Suprapubic skin (tissue), 4 donors: ENCODE results near the gene ZNF668. TPM values are rescaled to one million over a fixed set of nuclear protein-coding genes. Genes with fewer than 3 reads are reported as not detected.
A peak's percentile ranks its signal among the peaks of the same experiment; 100 is the strongest.

ENCODE experiments used
- DNase-seq, 2 donors: peaks; one replicate each; pipeline ENCODE4 v3.0.0-alpha.2; 2019; ENCODE audit warnings: low spot score in 2 of 2
- H3K27ac ChIP-seq: fragments of 200-600 bp; sonication (generic); one replicate; pipeline ENCODE4 v1.5.1; 2019
- H3K27me3 ChIP-seq: fragments of 200-600 bp; sonication (generic); one replicate; pipeline ENCODE4 v1.5.1; 2019
- H3K36me3 ChIP-seq: fragments of 200-600 bp; sonication (generic); one replicate; pipeline ENCODE4 v1.5.1; 2019
- H3K4me1 ChIP-seq: fragments of 200-600 bp; sonication (generic); one replicate; pipeline ENCODE4 v1.5.1; 2019
- H3K4me3 ChIP-seq: fragments of 200-600 bp; sonication (generic); one replicate; pipeline ENCODE4 v1.5.1; 2019; ENCODE audit warnings: mild to moderate bottlenecking
- H3K9me3 ChIP-seq: fragments of 200-600 bp; sonication (generic); one replicate; pipeline ENCODE4 v1.5.1; 2019
- EP300 ChIP-seq: sonication (generic); formaldehyde crosslinking; IDR thresholded peaks from one replicate; pipeline ENCODE4 v1.6.1; 2017; ENCODE audit warnings: antibody characterized with exemption
- POLR2A ChIP-seq, 2 donors: fragments of 450-650 bp; IDR thresholded peaks; one replicate each; pipeline ENCODE4 v1.6.1; 2017; ENCODE audit warnings: antibody characterized with exemption in 2 of 2, mild to moderate bottlenecking in 2 of 2, moderate library complexity in 2 of 2
- POLR2AphosphoS5 ChIP-seq, 3 donors: sonication (generic); formaldehyde crosslinking; IDR thresholded peaks; one replicate each; pipeline ENCODE4 v1.6.1; 2017; ENCODE audit warnings: antibody characterized with exemption in 3 of 3
- WGBS: methylation state at CpG from one replicate; pipeline ENCODE4 v1.1.5; 2018; 5-methylcytosine and 5-hydroxymethylcytosine counted together
- total RNA-seq, 4 donors: library from RNA; depleted of rRNA; stranded (reverse); fragments of >200 nt; gene quantifications; one replicate each; pipeline ENCODE4 v1.1.0, GENCODE V29; 2016
- TF ChIP-seq, protein P1 (sequence below), 2 donors: fragments of 200-600 bp in 1 of 2; fragments of 450-650 bp in 1 of 2; sonication (generic) in 1 of 2; IDR thresholded peaks; one replicate each; pipeline ENCODE4 v1.5.1; 2016 to 2019; ENCODE audit warnings: antibody characterized with exemption in 2 of 2, mild to moderate bottlenecking in 1 of 2, moderate library complexity in 1 of 2

ZNF668 gene
- total RNA-seq, 4 donors from 2014 or later, result 9.0 to 15.9 (median 12.6) TPM

DNA sequence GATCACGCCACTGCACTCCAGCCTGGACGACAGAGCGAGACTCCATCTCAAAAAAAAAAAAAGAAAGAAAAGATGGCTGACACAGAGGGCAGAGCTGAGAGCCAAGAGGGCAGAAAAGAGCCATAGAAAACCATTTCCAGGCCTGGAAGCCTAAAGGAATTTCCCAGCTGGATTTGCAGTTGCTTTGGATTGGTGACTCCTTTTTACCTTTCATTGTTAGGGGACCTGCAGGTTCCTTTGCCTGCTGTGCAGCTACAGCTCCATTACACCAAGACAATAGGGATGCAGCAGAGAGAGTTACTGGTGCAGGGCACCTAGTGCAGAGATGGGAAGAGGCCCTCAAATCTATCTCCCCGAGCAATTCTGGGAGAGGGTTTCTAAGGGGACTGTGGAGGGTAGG, 18.4 kb downstream of the ZNF668 start:
- no peaks in the 10 kb centered on the region for H3K9me3 ChIP-seq
- WGBS, result 92% methylated on average over 4 of the region's 4 CpGs
- H3K36me3 ChIP-seq, result peaks cover 8% of the 10 kb centered on the region
- H3K27ac ChIP-seq, result no peak overlapping the region
- no peak for DNase-seq
- no peaks in the 10 kb centered on the region for H3K27me3 ChIP-seq
- peaks cover 11% of the 10 kb centered on the region for H3K4me1 ChIP-seq
- TF ChIP-seq POLR2AphosphoS5 (IDR thresholded peaks at IDR 0.05) (no peak), POLR2A (IDR thresholded peaks at IDR 0.05) (no peak), EP300 (no peak)
- TF ChIP-seq, protein P1, sequence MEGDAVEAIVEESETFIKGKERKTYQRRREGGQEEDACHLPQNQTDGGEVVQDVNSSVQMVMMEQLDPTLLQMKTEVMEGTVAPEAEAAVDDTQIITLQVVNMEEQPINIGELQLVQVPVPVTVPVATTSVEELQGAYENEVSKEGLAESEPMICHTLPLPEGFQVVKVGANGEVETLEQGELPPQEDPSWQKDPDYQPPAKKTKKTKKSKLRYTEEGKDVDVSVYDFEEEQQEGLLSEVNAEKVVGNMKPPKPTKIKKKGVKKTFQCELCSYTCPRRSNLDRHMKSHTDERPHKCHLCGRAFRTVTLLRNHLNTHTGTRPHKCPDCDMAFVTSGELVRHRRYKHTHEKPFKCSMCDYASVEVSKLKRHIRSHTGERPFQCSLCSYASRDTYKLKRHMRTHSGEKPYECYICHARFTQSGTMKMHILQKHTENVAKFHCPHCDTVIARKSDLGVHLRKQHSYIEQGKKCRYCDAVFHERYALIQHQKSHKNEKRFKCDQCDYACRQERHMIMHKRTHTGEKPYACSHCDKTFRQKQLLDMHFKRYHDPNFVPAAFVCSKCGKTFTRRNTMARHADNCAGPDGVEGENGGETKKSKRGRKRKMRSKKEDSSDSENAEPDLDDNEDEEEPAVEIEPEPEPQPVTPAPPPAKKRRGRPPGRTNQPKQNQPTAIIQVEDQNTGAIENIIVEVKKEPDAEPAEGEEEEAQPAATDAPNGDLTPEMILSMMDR (IDR thresholded peaks at IDR 0.05), result no peak
- H3K4me3 ChIP-seq, result no peak overlapping the region

DNA sequence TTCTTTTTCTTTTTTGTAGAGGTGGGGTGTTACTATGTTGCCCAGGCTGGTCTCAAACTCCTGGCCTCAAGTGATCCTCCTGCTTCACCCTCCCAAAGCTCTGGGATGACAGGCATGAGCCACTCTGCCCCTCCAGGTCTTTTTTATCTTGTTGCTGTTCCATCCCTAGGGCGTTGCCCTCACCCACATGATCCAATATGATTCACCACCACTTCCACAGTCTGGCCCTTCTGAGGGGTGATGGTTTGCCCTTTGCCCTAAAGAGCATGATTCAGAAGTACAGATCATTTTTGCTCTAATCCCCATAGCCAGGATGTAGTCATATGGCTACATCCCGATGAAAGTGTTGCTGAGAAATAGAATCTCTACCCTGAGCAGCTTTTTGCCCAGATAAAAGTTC, 21.9 kb downstream of the ZNF668 start:
- 34% methylated on average over 2 of the region's 2 CpGs for WGBS
- Histone ChIP-seq H3K27me3 (no peaks in the 10 kb centered on the region), H3K4me3 (no peak overlapping the region), H3K36me3 (no peaks in the 10 kb centered on the region), H3K4me1 (peaks cover 11% of the 10 kb centered on the region), H3K27ac (peak overlapping the region; percentile 45), H3K9me3 (no peaks in the 10 kb centered on the region)
- no peak for DNase-seq
- TF ChIP-seq EP300 (no peak), POLR2A (IDR thresholded peaks at IDR 0.05) (no peak)

DNA sequence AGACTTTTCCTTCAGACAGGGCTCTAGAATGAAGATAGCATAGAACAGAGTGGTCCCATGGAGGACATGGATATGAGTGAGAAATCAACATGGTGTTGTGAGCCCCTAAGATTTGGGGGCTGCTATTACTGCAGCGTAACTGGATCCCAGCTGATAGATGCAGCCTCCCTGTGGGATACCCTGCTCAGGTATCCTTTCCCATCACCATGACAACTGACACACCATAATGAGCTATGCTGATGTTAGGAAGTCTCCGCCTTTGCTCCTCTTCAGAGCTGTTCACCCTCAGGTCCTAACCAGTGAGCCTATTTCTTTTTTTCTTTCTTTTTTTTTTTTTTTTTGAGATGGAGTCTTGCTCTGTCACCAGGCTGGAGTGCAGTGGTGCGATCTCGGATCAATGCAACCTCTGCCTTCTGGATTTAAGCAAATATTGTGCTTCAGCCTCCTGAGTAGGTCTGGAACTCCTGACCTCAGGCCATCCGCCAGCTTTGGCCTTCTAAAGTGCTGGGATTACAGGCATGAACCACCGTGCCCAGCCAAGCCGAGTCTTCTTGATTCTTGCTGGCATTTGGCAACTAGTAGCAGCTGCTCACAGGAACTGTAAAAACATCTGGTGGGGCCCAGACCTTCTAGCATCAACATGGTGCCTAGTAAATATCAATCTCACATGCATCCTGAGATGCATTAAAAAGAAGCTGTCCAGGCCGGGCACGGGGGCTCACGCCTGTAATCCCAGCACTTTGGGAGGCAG, 23.6 kb downstream of the ZNF668 start:
- Histone ChIP-seq H3K27ac (no peak overlapping the region), H3K27me3 (no peaks in the 10 kb centered on the region), H3K4me3 (no peak overlapping the region), H3K36me3 (no peaks in the 10 kb centered on the region), H3K9me3 (no peaks in the 10 kb centered on the region), H3K4me1 (peaks cover 11% of the 10 kb centered on the region)
- 67% methylated on average over 10 of the region's 10 CpGs for WGBS
- no peak for DNase-seq
- TF ChIP-seq POLR2AphosphoS5 (IDR thresholded peaks at IDR 0.05) (no peak), EP300 (no peak), POLR2A (IDR thresholded peaks at IDR 0.05) (no peak)
- TF ChIP-seq, protein P1 (IDR thresholded peaks at IDR 0.05), result no peak

DNA sequence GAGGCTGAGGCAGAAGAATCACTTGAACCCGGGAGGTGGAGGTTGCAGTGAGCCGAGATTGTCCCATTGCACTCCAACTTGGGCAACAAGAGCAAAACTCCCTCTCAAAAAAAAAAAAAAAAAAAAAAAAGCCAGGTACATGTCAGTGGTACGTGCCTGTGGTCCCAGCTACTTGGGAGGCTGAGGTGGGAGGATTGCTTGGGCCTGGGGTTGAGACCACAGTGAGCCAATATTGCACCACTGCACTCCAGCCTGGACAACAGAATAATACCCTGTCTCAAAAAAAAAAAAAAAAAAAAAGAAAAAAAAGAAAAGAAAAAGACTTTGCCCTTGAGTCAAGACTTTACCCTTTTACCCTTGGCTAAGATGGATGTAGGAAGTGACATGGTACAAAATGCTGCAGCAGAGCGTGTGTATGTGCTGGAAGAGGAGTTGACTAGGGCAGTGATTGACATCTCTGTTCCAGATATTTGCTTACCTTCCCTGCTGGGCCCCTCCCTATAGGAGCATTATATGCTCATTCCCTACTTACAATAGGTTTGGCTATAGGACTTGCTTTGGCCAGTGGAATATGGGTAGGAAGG, 30.1 kb downstream of the ZNF668 start:
- no peak for DNase-seq
- Histone ChIP-seq H3K27me3 (no peaks in the 10 kb centered on the region), H3K9me3 (no peaks in the 10 kb centered on the region), H3K36me3 (peaks cover 38% of the 10 kb centered on the region), H3K4me1 (no peaks in the 10 kb centered on the region), H3K4me3 (no peak overlapping the region), H3K27ac (no peak overlapping the region)
- WGBS, result 86% methylated on average over 4 of the region's 4 CpGs
- TF ChIP-seq, protein P1 (IDR thresholded peaks at IDR 0.05), result no peak
- TF ChIP-seq POLR2AphosphoS5 (IDR thresholded peaks at IDR 0.05), result no peak
- TF ChIP-seq POLR2A (IDR thresholded peaks at IDR 0.05), result no peak
- TF ChIP-seq EP300, result no peak

DNA sequence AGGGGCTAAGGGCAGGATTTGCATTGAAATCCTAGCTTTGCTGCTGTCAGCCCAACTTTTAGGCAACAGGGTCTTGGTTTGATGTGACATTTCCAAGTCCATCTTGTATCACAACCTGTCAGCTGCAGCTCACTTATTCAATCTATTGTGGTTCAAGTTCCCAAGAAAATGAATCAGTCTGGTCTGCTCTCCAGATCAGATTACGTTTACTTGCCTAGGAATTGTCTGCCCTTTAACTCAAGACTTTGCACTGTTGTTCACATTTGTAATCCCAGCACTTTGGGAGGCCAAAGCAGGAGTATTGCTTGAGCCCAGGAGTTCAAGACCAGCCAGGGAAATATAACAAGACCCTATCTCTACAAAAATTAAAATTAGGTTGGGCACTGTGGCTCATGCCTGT, 30.7 kb downstream of the ZNF668 start:
- no peak for DNase-seq
- Histone ChIP-seq H3K4me3 (no peak overlapping the region), H3K36me3 (peaks cover 44% of the 10 kb centered on the region), H3K27ac (no peak overlapping the region), H3K9me3 (no peaks in the 10 kb centered on the region), H3K4me1 (no peaks in the 10 kb centered on the region), H3K27me3 (no peaks in the 10 kb centered on the region)
- TF ChIP-seq, protein P1 (IDR thresholded peaks at IDR 0.05), result no peak
- TF ChIP-seq POLR2A (IDR thresholded peaks at IDR 0.05) (no peak), EP300 (no peak), POLR2AphosphoS5 (IDR thresholded peaks at IDR 0.05) (no peak)
- 100% methylated on average over 1 of the region's 1 CpG for WGBS
